Measurements from ENCODE around the gene CRYGN.

Gene CRYGN

GRCh38 chr7:151406886-151407583 is 32.9 kb downstream of the CRYGN start:
- TF ChIP-seq TAF1 (IDR thresholded peaks at IDR 0.05; ENCODE audit: borderline replicate concordance, insufficient read depth, low read length) (no peak), SIN3A (IDR thresholded peaks at IDR 0.05; ENCODE audit: borderline replicate concordance, insufficient read depth, low read length) (no peak), REST (IDR thresholded peaks at IDR 0.05; ENCODE audit: insufficient read depth in 1 of 2, low read depth in 2 of 2, low read length in 2 of 2) (no peak), POLR2AphosphoS5 (IDR thresholded peaks at IDR 0.05; ENCODE audit: low read depth, low read length) (no peak), FOXP2 (optimal IDR thresholded peaks at IDR 0.05; ENCODE audit: borderline replicate concordance, extremely low read depth, extremely low read length, insufficient read depth) (no peak)

- no peak for TF ChIP-seq REST (IDR thresholded peaks at IDR 0.05; ENCODE audit: insufficient read depth in 1 of 2, low read depth in 2 of 2, low read length in 2 of 2)
- TF ChIP-seq SIN3A (IDR thresholded peaks at IDR 0.05; ENCODE audit: borderline replicate concordance, insufficient read depth, low read length) = no peak
- no peak for TF ChIP-seq TAF1 (IDR thresholded peaks at IDR 0.05; ENCODE audit: borderline replicate concordance, insufficient read depth, low read length)
- no peak for TF ChIP-seq POLR2AphosphoS5 (IDR thresholded peaks at IDR 0.05; ENCODE audit: low read depth, low read length)
- TF ChIP-seq FOXP2 (optimal IDR thresholded peaks at IDR 0.05; ENCODE audit: borderline replicate concordance, extremely low read depth, extremely low read length, insufficient read depth) = no peak
Measured at GRCh38 chr7:151406051-151406875, 33.7 kb downstream of the CRYGN start.

- TF ChIP-seq SIN3A (IDR thresholded peaks at IDR 0.05; ENCODE audit: borderline replicate concordance, insufficient read depth, low read length) = no peak
- no peak for TF ChIP-seq REST (IDR thresholded peaks at IDR 0.05; ENCODE audit: insufficient read depth in 1 of 2, low read depth in 2 of 2, low read length in 2 of 2)
- TF ChIP-seq FOXP2 (optimal IDR thresholded peaks at IDR 0.05; ENCODE audit: borderline replicate concordance, extremely low read depth, extremely low read length, insufficient read depth) = no peak
- TF ChIP-seq TAF1 (IDR thresholded peaks at IDR 0.05; ENCODE audit: borderline replicate concordance, insufficient read depth, low read length) = no peak
- TF ChIP-seq POLR2AphosphoS5 (IDR thresholded peaks at IDR 0.05; ENCODE audit: low read depth, low read length) = no peak
Measured at GRCh38 chr7:151405588-151405987, 34.4 kb downstream of the CRYGN start.

DNA sequence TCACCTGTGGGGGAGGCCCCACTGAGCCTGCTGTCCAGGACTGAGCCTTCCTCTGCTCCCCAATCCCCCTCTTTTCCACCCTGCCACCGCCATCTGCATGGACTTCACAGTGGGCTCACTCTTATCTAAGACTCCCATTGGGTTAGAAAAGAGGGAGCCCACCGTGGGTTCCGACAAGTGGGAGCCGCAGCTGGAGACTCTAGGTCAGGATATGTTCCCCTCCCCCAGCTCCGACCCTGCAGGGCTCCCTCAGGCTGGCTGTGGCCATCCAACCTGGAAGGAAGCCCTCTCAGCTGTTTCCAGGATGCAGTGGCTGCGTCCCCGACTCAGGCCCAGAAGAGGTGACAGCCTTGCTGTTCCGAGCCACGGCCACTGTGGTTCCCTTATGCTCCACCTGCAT is 34.9 kb downstream of the CRYGN start:
- TF ChIP-seq SIN3A (IDR thresholded peaks at IDR 0.05; ENCODE audit: borderline replicate concordance, insufficient read depth, low read length) (no peak), FOXP2 (optimal IDR thresholded peaks at IDR 0.05; ENCODE audit: borderline replicate concordance, extremely low read depth, extremely low read length, insufficient read depth) (no peak), POLR2AphosphoS5 (IDR thresholded peaks at IDR 0.05; ENCODE audit: low read depth, low read length) (no peak), TAF1 (IDR thresholded peaks at IDR 0.05; ENCODE audit: borderline replicate concordance, insufficient read depth, low read length) (no peak), REST (IDR thresholded peaks at IDR 0.05; ENCODE audit: insufficient read depth in 1 of 2, low read depth in 2 of 2, low read length in 2 of 2) (no peak)
